HL-60 (cell line): ENCODE measurements around the gene CIT.
A peak's percentile ranks its signal among the peaks of the same experiment; 100 is the strongest.

ENCODE experiments used
- DNase-seq, 2 experiments: peaks; one replicate each; pipeline ENCODE4 v3.0.0-alpha.2; 2010 to 2020; ENCODE audit warnings: low read depth in 1 of 2, low spot score in 1 of 2
- H3K27ac ChIP-seq: fragments of 250-450 bp; sonication (Bioruptor Pico); replicated peaks from 2 replicates; pipeline ENCODE4 v1.5.1; 2020; ENCODE audit warnings: mild to moderate bottlenecking, moderate library complexity
- H3K27me3 ChIP-seq: fragments of 250-450 bp; sonication (Bioruptor Pico); 2 replicates; pipeline ENCODE4 v1.5.1; 2021; ENCODE audit warnings: mild to moderate bottlenecking, moderate library complexity; ENCODE audit not compliant: insufficient read depth, poor library complexity, severe bottlenecking
- H3K4me3 ChIP-seq: replicated peaks from 2 replicates; pipeline ENCODE4 v1.5.1; 2011; ENCODE audit warnings: mild to moderate bottlenecking, control low read depth, low read length; ENCODE audit not compliant: insufficient read depth
- CTCF ChIP-seq: IDR thresholded peaks from one replicate; pipeline ENCODE4 v1.5.1; 2011; ENCODE audit warnings: low read length, control low read depth, inconsistent platforms; ENCODE audit not compliant: insufficient read depth
- GABPA ChIP-seq: IDR thresholded peaks from 2 replicates; pipeline ENCODE4 v1.6.1; 2012; ENCODE audit warnings: low read depth
- POLR2AphosphoS5 ChIP-seq: IDR thresholded peaks from 2 replicates; pipeline ENCODE4 v1.6.1; 2012; ENCODE audit warnings: low read depth
- REST ChIP-seq: IDR thresholded peaks from 2 replicates; pipeline ENCODE4 v1.6.1; 2012; ENCODE audit warnings: low read depth; ENCODE audit not compliant: insufficient replicate concordance
- SPI1 ChIP-seq: IDR thresholded peaks from 2 replicates; pipeline ENCODE4 v1.6.1; 2012; ENCODE audit warnings: low read depth, mild to moderate bottlenecking, borderline replicate concordance

The CIT gene

GRCh38 chr12:119671070-119671469 lies 206.1 kb downstream of the CIT start:
- TF ChIP-seq POLR2AphosphoS5 = no peak
- TF ChIP-seq GABPA = no peak
- no peak for TF ChIP-seq REST
- no peak for TF ChIP-seq SPI1
- TF ChIP-seq CTCF = no peak
- no peak for DNase-seq
- no peak overlapping the region for H3K27ac ChIP-seq
- H3K4me3 ChIP-seq = no peak overlapping the region
- H3K27me3 ChIP-seq = no peaks in the 10 kb centered on the region

GRCh38 chr12:119669744-119670472 lies 207.2 kb downstream of the CIT start:
- H3K27me3 ChIP-seq = no peaks in the 10 kb centered on the region
- no peak for DNase-seq
- no peak overlapping the region for H3K4me3 ChIP-seq
- H3K27ac ChIP-seq = no peak overlapping the region
- TF ChIP-seq SPI1 = no peak
- no peak for TF ChIP-seq CTCF
- TF ChIP-seq GABPA = no peak
- no peak for TF ChIP-seq POLR2AphosphoS5
- no peak for TF ChIP-seq REST

- peak in 1 of 2 experiments; percentile 19 for DNase-seq
- Histone ChIP-seq H3K4me3 (peak overlapping the region; percentile 98), H3K27ac (peak overlapping the region; percentile 90), H3K27me3 (no peaks in the 10 kb centered on the region)
- TF ChIP-seq CTCF (no peak), POLR2AphosphoS5 (no peak), REST (no peak)
Measured at GRCh38 chr12:119668324-119668841, 208.7 kb downstream of the CIT start.
